ENCODE measurements around the gene GCLM. TPM values are rescaled to one million over a fixed set of nuclear protein-coding genes. Genes with fewer than 3 reads are reported as not detected.

Gene GCLM
- total RNA-seq, 1 experiment from 2014 or later: 7.2 TPM

GRCh38 chr1:93906480-93906879 lies 2.8 kb downstream of the GCLM start:
- H3K36me3 ChIP-seq: no peaks in the 10 kb centered on the region
- H3K9me3 ChIP-seq (replicated peaks): no peaks in the 10 kb centered on the region
- H3K27me3 ChIP-seq: no peaks in the 10 kb centered on the region
- peaks cover 9% of the 10 kb centered on the region for H3K4me1 ChIP-seq
- no peak overlapping the region for H3K27ac ChIP-seq
- no peak for DNase-seq
- H3K4me3 ChIP-seq: no peak overlapping the region

- H3K27me3 ChIP-seq: no peaks in the 10 kb centered on the region
- no peaks in the 10 kb centered on the region for H3K9me3 ChIP-seq (replicated peaks)
- no peak for DNase-seq
- H3K36me3 ChIP-seq: no peaks in the 10 kb centered on the region
- H3K27ac ChIP-seq: no peak overlapping the region
- no peak overlapping the region for H3K4me3 ChIP-seq
- peaks cover 9% of the 10 kb centered on the region for H3K4me1 ChIP-seq
These were observed 3.5 kb downstream of the GCLM start for GRCh38 chr1:93905734-93906133.

GRCh38 chr1:93905051-93905450 lies 4.2 kb downstream of the GCLM start:
- Histone ChIP-seq H3K36me3 (no peaks in the 10 kb centered on the region), H3K27ac (no peak overlapping the region), H3K27me3 (no peaks in the 10 kb centered on the region)

GRCh38 chr1:93904228-93904627 lies 5.0 kb downstream of the GCLM start:
- Histone ChIP-seq H3K27ac (no peak overlapping the region), H3K9me3 (replicated peaks) (no peaks in the 10 kb centered on the region), H3K27me3 (no peaks in the 10 kb centered on the region), H3K4me3 (no peak overlapping the region), H3K36me3 (no peaks in the 10 kb centered on the region), H3K4me1 (peaks cover 6% of the 10 kb centered on the region)
- no peak for DNase-seq

More at GRCh38 chr1:93905051-93905450, 4.2 kb downstream of the GCLM start:
- H3K4me3 ChIP-seq: no peak overlapping the region
- H3K4me1 ChIP-seq: peaks cover 7% of the 10 kb centered on the region
- DNase-seq: no peak
- no peaks in the 10 kb centered on the region for H3K9me3 ChIP-seq (replicated peaks)

- DNase-seq: no peak
- Histone ChIP-seq H3K4me3 (no peak overlapping the region), H3K36me3 (peaks cover 4% of the 10 kb centered on the region), H3K27me3 (no peaks in the 10 kb centered on the region), H3K9me3 (replicated peaks) (no peaks in the 10 kb centered on the region), H3K4me1 (no peaks in the 10 kb centered on the region), H3K27ac (no peak overlapping the region)
These were observed 8.3 kb downstream of the GCLM start for GRCh38 chr1:93900723-93901504.

GRCh38 chr1:93899543-93900207 lies 9.6 kb downstream of the GCLM start:
- Histone ChIP-seq H3K27me3 (no peaks in the 10 kb centered on the region), H3K27ac (no peak overlapping the region), H3K4me3 (no peak overlapping the region), H3K36me3 (peaks cover 4% of the 10 kb centered on the region), H3K9me3 (replicated peaks) (no peaks in the 10 kb centered on the region), H3K4me1 (no peaks in the 10 kb centered on the region)
- no peak for DNase-seq

- DNase-seq: no peak
- Histone ChIP-seq H3K36me3 (peaks cover 4% of the 10 kb centered on the region), H3K27ac (no peak overlapping the region), H3K4me1 (peaks cover 19% of the 10 kb centered on the region), H3K27me3 (no peaks in the 10 kb centered on the region), H3K9me3 (replicated peaks) (no peaks in the 10 kb centered on the region), H3K4me3 (no peak overlapping the region)
These were observed 20.3 kb downstream of the GCLM start for GRCh38 chr1:93888900-93889299.

- peaks cover 5% of the 10 kb centered on the region for H3K36me3 ChIP-seq
- H3K4me3 ChIP-seq: no peak overlapping the region
- no peak overlapping the region for H3K27ac ChIP-seq
- H3K4me1 ChIP-seq: no peaks in the 10 kb centered on the region
- H3K9me3 ChIP-seq (replicated peaks): no peaks in the 10 kb centered on the region
- no peaks in the 10 kb centered on the region for H3K27me3 ChIP-seq
- no peak for DNase-seq
These were observed 27.0 kb downstream of the GCLM start for GRCh38 chr1:93882269-93882668.

- Histone ChIP-seq H3K4me1 (no peaks in the 10 kb centered on the region), H3K27ac (no peak overlapping the region), H3K9me3 (replicated peaks) (no peaks in the 10 kb centered on the region), H3K27me3 (no peaks in the 10 kb centered on the region), H3K4me3 (no peak overlapping the region), H3K36me3 (peaks cover 18% of the 10 kb centered on the region)
- no peak for DNase-seq
These were observed 28.5 kb downstream of the GCLM start for GRCh38 chr1:93880731-93881130.

GRCh38 chr1:93878889-93879586 lies 30.2 kb downstream of the GCLM start, which contains the start of gene DNTTIP2:
TSS of gene DNTTIP2 (minus strand) at chr1:93879206. CDS start at chr1:93879148, 58 bp downstream.
- peak within 1 kb of the TSS; percentile 83 for H3K27ac ChIP-seq
- peak; percentile 92 to 94 for DNase-seq
- H3K4me1 ChIP-seq: no peaks in the 10 kb centered on the region
- peak within 1 kb of the TSS; percentile 81 for H3K4me3 ChIP-seq
- H3K27me3 ChIP-seq: no peaks in the 10 kb centered on the region
- no peaks in the 10 kb centered on the region for H3K9me3 ChIP-seq (replicated peaks)
- peaks cover 31% of the 10 kb centered on the region for H3K36me3 ChIP-seq

GRCh38 chr1:93878501-93878888 lies 30.7 kb downstream of the GCLM start:
- DNase-seq: peak in 1 of 2 experiments; percentile 7
- Histone ChIP-seq H3K9me3 (replicated peaks) (no peaks in the 10 kb centered on the region), H3K36me3 (peaks cover 36% of the 10 kb centered on the region), H3K27me3 (no peaks in the 10 kb centered on the region), H3K4me1 (no peaks in the 10 kb centered on the region), H3K27ac (peak overlapping the region; percentile 83), H3K4me3 (peak overlapping the region; percentile 81)

GRCh38 chr1:93877529-93877928 lies 31.7 kb downstream of the GCLM start:
- Histone ChIP-seq H3K27ac (no peak overlapping the region), H3K4me3 (no peak overlapping the region), H3K36me3 (peaks cover 45% of the 10 kb centered on the region), H3K9me3 (replicated peaks) (no peaks in the 10 kb centered on the region), H3K27me3 (no peaks in the 10 kb centered on the region), H3K4me1 (no peaks in the 10 kb centered on the region)
- no peak for DNase-seq

GRCh38 chr1:93876244-93876643 lies 33.0 kb downstream of the GCLM start:
- H3K36me3 ChIP-seq: peaks cover 58% of the 10 kb centered on the region
- no peak for DNase-seq
- no peaks in the 10 kb centered on the region for H3K9me3 ChIP-seq (replicated peaks)
- no peaks in the 10 kb centered on the region for H3K27me3 ChIP-seq
- H3K27ac ChIP-seq: no peak overlapping the region
- H3K4me3 ChIP-seq: no peak overlapping the region
- H3K4me1 ChIP-seq: no peaks in the 10 kb centered on the region

- peaks cover 79% of the 10 kb centered on the region for H3K36me3 ChIP-seq
- no peak overlapping the region for H3K27ac ChIP-seq
- H3K27me3 ChIP-seq: no peaks in the 10 kb centered on the region
- no peak overlapping the region for H3K4me3 ChIP-seq
- DNase-seq: peak; percentile 13 to 43
- H3K9me3 ChIP-seq (replicated peaks): no peaks in the 10 kb centered on the region
- no peaks in the 10 kb centered on the region for H3K4me1 ChIP-seq
These were observed 35.1 kb downstream of the GCLM start for GRCh38 chr1:93874025-93874651.

- Histone ChIP-seq H3K4me3 (no peak overlapping the region), H3K9me3 (replicated peaks) (no peaks in the 10 kb centered on the region), H3K27me3 (no peaks in the 10 kb centered on the region), H3K27ac (no peak overlapping the region), H3K4me1 (no peaks in the 10 kb centered on the region), H3K36me3 (peaks cover 81% of the 10 kb centered on the region)
- no peak for DNase-seq
These were observed 37.9 kb downstream of the GCLM start for GRCh38 chr1:93871366-93871765.

Data from SJCRH30 (cell line).